Left forelimb (tissue), 1 donor: Measurements from ENCODE around the gene MARCHF9.

Experiments
- DNase-seq: peaks from one replicate; pipeline ENCODE4 v3.0.0-alpha.2; 2018; ENCODE audit warnings: low spot score

The MARCHF9 gene

DNA sequence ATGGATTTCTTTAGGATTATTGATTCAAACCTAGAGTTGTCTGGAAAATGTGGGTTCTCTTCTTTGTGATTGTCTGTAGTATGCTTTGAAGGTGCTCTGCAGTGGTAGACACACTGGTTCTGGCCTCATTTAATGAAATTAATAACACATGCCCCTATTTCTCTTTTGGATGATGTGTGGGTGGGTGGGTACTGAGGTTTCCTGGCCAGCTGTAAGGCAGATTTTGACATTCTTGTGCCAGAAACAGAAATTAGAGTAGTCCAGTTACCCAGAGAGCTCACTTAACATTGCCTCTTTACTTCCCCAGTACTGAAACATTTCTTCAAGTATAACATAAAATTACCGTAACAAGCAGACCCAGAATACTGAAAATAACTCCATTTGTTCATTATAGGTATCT, 42.1 kb downstream of the MARCHF9 start:
- DNase-seq, result no peak

DNA sequence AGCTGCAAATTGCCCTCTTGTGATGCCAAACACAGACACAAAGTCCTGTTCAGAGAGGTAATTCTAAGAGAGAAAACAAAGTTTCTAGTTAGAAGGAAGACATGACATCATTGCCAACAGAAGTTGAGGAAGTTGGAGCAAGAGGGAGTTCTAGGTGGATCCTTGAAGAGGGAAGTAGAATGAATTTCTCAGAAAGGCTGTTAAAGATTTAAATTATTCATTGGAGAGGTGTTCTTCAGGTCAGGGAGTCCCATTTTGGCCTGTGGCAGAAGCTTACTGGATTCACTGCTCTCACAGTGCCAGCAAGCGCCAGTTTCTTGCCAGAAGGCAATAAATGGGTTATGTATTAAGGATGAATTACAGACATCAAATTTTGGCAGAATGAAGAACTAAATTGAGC, 43.0 kb downstream of the MARCHF9 start:
- DNase-seq, result no peak

GRCh38 chr12:57800965-57801364, 46.1 kb downstream of the MARCHF9 start:
- DNase-seq, result no peak

DNA sequence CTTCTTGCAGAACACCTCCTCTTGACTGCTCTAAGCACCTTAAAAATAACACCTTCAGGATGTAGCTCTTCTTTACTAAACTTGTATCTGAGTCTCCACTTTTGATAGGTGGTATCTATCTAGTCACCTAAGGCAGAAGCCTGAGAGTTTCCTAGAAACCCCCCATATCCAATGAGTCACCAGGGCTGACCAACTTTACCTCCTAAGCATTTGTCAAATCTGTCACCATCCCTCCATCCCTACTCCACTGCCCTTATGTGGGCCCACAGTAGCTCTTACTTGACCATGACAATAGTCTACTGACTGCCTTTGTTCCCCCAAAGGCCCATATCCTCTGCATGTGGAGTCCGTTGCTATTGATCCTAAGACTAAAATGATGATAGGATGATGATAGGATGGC, 47.7 kb downstream of the MARCHF9 start:
- DNase-seq, result no peak

- no peak for DNase-seq
These were observed 48.5 kb downstream of the MARCHF9 start for GRCh38 chr12:57803319-57803893.

- no peak for DNase-seq
These were observed 51.8 kb downstream of the MARCHF9 start for GRCh38 chr12:57806677-57807076.

DNA sequence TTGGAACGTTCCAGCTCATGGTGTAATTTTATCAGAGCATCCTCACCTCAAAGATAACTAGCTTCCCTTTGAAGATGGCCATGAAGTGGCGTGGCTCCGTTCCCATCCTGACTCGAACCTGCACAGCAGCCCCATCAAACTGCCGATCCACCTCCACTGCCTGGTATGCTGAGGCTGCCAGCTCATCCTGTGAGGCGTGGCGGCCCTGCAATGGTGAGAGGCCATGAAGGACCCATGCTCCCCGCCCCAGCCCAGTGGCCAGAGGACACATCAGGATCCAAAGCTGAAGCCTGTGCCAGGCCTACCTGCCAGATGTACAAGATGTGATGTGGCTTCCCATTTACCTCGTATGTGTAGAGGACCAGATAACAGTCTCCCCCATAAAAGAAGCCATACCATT, 52.4 kb downstream of the MARCHF9 start:
- DNase-seq, result no peak

- no peak for DNase-seq
These were observed 53.4 kb downstream of the MARCHF9 start for GRCh38 chr12:57808351-57808750.

GRCh38 chr12:57809425-57809824, 54.5 kb downstream of the MARCHF9 start:
- no peak for DNase-seq
